ENCODE results near the gene DOCK6. TPM values are rescaled to one million over a fixed set of nuclear protein-coding genes. Genes with fewer than 3 reads are reported as not detected.

The DOCK6 gene
- total RNA-seq, 2 donors from 2014 or later = 30.5 to 49.3 TPM

- Histone ChIP-seq H3K27me3 (replicated peaks; ENCODE audit: insufficient read depth) (no peaks in the 10 kb centered on the region), H3K4me1 (ENCODE audit: control insufficient read depth in 1 of 2, low read depth in 2 of 2) (peaks cover 28 to 59% of the 10 kb centered on the region in 2 donors), H3K4me3 (no peak overlapping the region), H3K9me3 (no peaks in the 10 kb centered on the region), H3K36me3 (no peaks in the 10 kb centered on the region), H3K27ac (peak overlapping the region; percentile 88 to 90)
- ATAC-seq (ENCODE audit: insufficient number of reproducible peaks, low FRiP score, low read depth) (no peak), DNase-seq (ENCODE audit: low spot score) (no peak)
- no peak for TF ChIP-seq CTCF (IDR thresholded peaks at IDR 0.05)
Observed at GRCh38 chr19:11151181-11151580, 111.1 kb downstream of the DOCK6 start.

Other genes starting within 250 kb of the DOCK6 start
- 100 to 1,000 TPM in 1 of 2 donors, 10 to 100 TPM in 1; 39.8 to 108 TPM for gene LDLR, start 173.1 kb downstream of the DOCK6 start, total RNA-seq
- gene SPC24, start 106.7 kb downstream of the DOCK6 start, total RNA-seq = 1 to 10 TPM; 2.4 to 4.7 TPM
- 100 to 1,000 TPM; 647 to 689 TPM for gene KANK2, start 65.0 kb downstream of the DOCK6 start, total RNA-seq
- gene ANGPTL8, start 22.9 kb downstream of the DOCK6 start, total RNA-seq = not detected
- gene TSPAN16, start 33.6 kb upstream of the DOCK6 start, total RNA-seq = not detected
- 10 to 100 TPM; 14.2 to 20.4 TPM for gene RAB3D, start 77.1 kb upstream of the DOCK6 start, total RNA-seq
- gene TMEM205, start 83.7 kb upstream of the DOCK6 start, total RNA-seq = 100 to 1,000 TPM; 103 to 144 TPM
- 10 to 100 TPM; 15.1 to 21.8 TPM for gene CCDC159, start 84.0 kb upstream of the DOCK6 start, total RNA-seq
- gene PLPPR2, start 92.9 kb upstream of the DOCK6 start, total RNA-seq = 10 to 100 TPM; 55.7 to 69.7 TPM
- 1 to 10 TPM; 1.2 to 1.5 TPM for gene SWSAP1, start 112.1 kb upstream of the DOCK6 start, total RNA-seq
- 1 to 10 TPM; 5.6 to 7.1 TPM for gene EPOR, start 121.8 kb upstream of the DOCK6 start, total RNA-seq
- gene RGL3, start 156.8 kb upstream of the DOCK6 start, total RNA-seq = 10 to 100 TPM; 43.6 to 47.4 TPM
- gene ODAD3, start 172.6 kb upstream of the DOCK6 start, total RNA-seq = 1 to 10 TPM in 1 of 2 donors, under 1 TPM in 1; 0.35 to 2.0 TPM
- 100 to 1,000 TPM; 121 to 123 TPM for gene PRKCSH, start 173.1 kb upstream of the DOCK6 start, total RNA-seq
- not detected for gene ELAVL3, start 218.5 kb upstream of the DOCK6 start, total RNA-seq
- 10 to 100 TPM in 1 of 2 donors, 1 to 10 TPM in 1; 5.4 to 25.0 TPM for gene ZNF653, start 243.3 kb upstream of the DOCK6 start, total RNA-seq

Data from thoracic aorta (tissue), 2 donors.